ENCODE measurements around the gene NCK2. TPM values are rescaled to one million over a fixed set of nuclear protein-coding genes. Genes with fewer than 3 reads are reported as not detected.

Gene NCK2
- total RNA-seq, 1 donor from 2014 or later: 92.5 TPM

GRCh38 chr2:105741174-105741573, 3.5 kb upstream of the NCK2 start:
- Mint-ChIP-seq H3K4me3 (ENCODE audit: low read depth) (no peak overlapping the region), H3K9me3 (ENCODE audit: low read depth) (no peaks in the 10 kb centered on the region), H3K4me1 (ENCODE audit: low read depth) (peaks cover 23% of the 10 kb centered on the region), H3K27me3 (peaks cover 7% of the 10 kb centered on the region), H3K36me3 (ENCODE audit: insufficient read depth) (no peaks in the 10 kb centered on the region), H3K27ac (no peak overlapping the region)
- DNase-seq (ENCODE audit: low spot score, unreplicated experiment): no peak
- TF ChIP-seq, protein P1, sequence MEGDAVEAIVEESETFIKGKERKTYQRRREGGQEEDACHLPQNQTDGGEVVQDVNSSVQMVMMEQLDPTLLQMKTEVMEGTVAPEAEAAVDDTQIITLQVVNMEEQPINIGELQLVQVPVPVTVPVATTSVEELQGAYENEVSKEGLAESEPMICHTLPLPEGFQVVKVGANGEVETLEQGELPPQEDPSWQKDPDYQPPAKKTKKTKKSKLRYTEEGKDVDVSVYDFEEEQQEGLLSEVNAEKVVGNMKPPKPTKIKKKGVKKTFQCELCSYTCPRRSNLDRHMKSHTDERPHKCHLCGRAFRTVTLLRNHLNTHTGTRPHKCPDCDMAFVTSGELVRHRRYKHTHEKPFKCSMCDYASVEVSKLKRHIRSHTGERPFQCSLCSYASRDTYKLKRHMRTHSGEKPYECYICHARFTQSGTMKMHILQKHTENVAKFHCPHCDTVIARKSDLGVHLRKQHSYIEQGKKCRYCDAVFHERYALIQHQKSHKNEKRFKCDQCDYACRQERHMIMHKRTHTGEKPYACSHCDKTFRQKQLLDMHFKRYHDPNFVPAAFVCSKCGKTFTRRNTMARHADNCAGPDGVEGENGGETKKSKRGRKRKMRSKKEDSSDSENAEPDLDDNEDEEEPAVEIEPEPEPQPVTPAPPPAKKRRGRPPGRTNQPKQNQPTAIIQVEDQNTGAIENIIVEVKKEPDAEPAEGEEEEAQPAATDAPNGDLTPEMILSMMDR (IDR thresholded peaks at IDR 0.05; ENCODE audit: unreplicated experiment): no peak

GRCh38 chr2:105741617-105742016, 3.1 kb upstream of the NCK2 start:
- TF ChIP-seq, protein P1 (IDR thresholded peaks at IDR 0.05; ENCODE audit: unreplicated experiment): no peak
- DNase-seq (ENCODE audit: low spot score, unreplicated experiment): no peak
- Mint-ChIP-seq H3K4me1 (ENCODE audit: low read depth) (peaks cover 28% of the 10 kb centered on the region), H3K9me3 (ENCODE audit: low read depth) (no peaks in the 10 kb centered on the region), H3K27me3 (peaks cover 7% of the 10 kb centered on the region), H3K4me3 (ENCODE audit: low read depth) (no peak overlapping the region), H3K27ac (no peak overlapping the region), H3K36me3 (ENCODE audit: insufficient read depth) (no peaks in the 10 kb centered on the region)

DNA sequence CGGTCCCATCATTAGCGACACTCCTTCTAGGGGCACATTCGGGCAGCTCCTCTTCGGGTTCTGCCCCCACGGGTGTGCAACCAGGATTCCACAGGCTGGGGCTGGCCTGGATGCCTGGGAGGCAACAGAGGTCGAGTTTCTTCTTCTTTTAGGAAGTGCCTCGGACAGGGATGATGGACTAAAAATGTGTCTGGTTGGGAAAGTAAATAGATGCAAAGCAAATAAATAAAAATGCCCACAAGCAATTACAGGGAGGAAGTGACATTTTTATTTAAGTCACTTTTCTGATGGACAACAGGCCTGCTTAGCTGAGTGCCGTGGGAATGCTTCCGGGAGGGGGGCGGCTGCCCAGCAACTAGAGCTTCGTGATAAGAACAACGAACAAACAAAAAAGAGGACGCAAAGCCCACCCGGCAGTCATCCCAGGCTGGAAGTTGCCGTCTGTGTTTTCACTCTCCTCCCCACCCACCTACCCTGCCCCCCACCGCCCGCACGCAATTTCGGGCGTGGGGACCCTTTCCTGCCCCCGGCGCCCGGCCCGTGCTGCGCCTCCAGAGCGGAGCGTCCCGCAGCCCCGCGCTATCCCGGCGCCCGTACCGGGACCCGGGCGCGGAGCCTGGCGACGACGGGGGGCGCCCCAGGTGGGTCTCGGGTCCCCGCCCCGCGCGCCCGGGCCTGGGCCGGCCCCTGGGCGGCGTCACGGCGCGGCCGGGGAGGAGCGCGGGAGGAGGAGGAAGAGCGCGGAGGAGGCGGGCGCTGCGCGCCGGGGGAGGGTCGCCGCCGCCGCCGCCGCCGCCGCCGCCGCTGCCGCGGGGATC, 412 bp upstream of the NCK2 start:
- Mint-ChIP-seq H3K4me3 (ENCODE audit: low read depth) (peak overlapping the region; percentile 81), H3K36me3 (ENCODE audit: insufficient read depth) (peaks cover 2% of the 10 kb centered on the region), H3K27me3 (peaks cover 7% of the 10 kb centered on the region), H3K4me1 (ENCODE audit: low read depth) (peaks cover 45% of the 10 kb centered on the region), H3K27ac (peak overlapping the region; percentile 96), H3K9me3 (ENCODE audit: low read depth) (no peaks in the 10 kb centered on the region)
- DNase-seq (ENCODE audit: low spot score, unreplicated experiment): peak; percentile 53
- TF ChIP-seq, protein P1 (IDR thresholded peaks at IDR 0.05; ENCODE audit: unreplicated experiment): peak; percentile 11

GRCh38 chr2:105746177-105747080, 1.7 kb downstream of the NCK2 start:
- Mint-ChIP-seq H3K27ac (peak overlapping the region; percentile 96), H3K27me3 (no peaks in the 10 kb centered on the region), H3K9me3 (ENCODE audit: low read depth) (no peaks in the 10 kb centered on the region), H3K4me1 (ENCODE audit: low read depth) (peaks cover 53% of the 10 kb centered on the region), H3K4me3 (ENCODE audit: low read depth) (peak overlapping the region; percentile 86), H3K36me3 (ENCODE audit: insufficient read depth) (peaks cover 10% of the 10 kb centered on the region)
- peak; percentile 50 for DNase-seq (ENCODE audit: low spot score, unreplicated experiment)
- TF ChIP-seq, protein P1 (IDR thresholded peaks at IDR 0.05; ENCODE audit: unreplicated experiment): no peak

GRCh38 chr2:105747254-105747894, 2.7 kb downstream of the NCK2 start:
- peaks cover 51% of the 10 kb centered on the region for H3K4me1 Mint-ChIP-seq (ENCODE audit: low read depth)
- DNase-seq (ENCODE audit: low spot score, unreplicated experiment): no peak
- peak overlapping the region; percentile 96 for H3K27ac Mint-ChIP-seq
- TF ChIP-seq, protein P1 (IDR thresholded peaks at IDR 0.05; ENCODE audit: unreplicated experiment): no peak
- H3K9me3 Mint-ChIP-seq (ENCODE audit: low read depth): no peaks in the 10 kb centered on the region
- no peaks in the 10 kb centered on the region for H3K27me3 Mint-ChIP-seq
- peak overlapping the region; percentile 86 for H3K4me3 Mint-ChIP-seq (ENCODE audit: low read depth)
- peaks cover 13% of the 10 kb centered on the region for H3K36me3 Mint-ChIP-seq (ENCODE audit: insufficient read depth)
